ENCODE measurements around the gene FLNC. TPM values are rescaled to one million over a fixed set of nuclear protein-coding genes. Genes with fewer than 3 reads are reported as not detected.

FLNC gene
- total RNA-seq, 1 donor from 2014 or later = 11.7 TPM

GRCh38 chr7:128881458-128882125 lies 51.4 kb downstream of the FLNC start:
- no peak overlapping the region for H3K4me3 ChIP-seq
- TF ChIP-seq CTCF (IDR thresholded peaks at IDR 0.05) = no peak
- intact Hi-C loops (cut with DNase I) = no loop called here
- ATAC-seq (no peak), DNase-seq (peak; percentile 27)
- no peaks in the 10 kb centered on the region for H3K9me3 ChIP-seq
- H3K27me3 ChIP-seq (ENCODE audit: low read depth) = no peaks in the 10 kb centered on the region
- H3K4me1 ChIP-seq = no peaks in the 10 kb centered on the region
- H3K36me3 ChIP-seq = no peaks in the 10 kb centered on the region
- no peak overlapping the region for H3K27ac ChIP-seq

- Histone ChIP-seq H3K9me3 (no peaks in the 10 kb centered on the region), H3K4me1 (no peaks in the 10 kb centered on the region), H3K36me3 (no peaks in the 10 kb centered on the region), H3K27ac (no peak overlapping the region), H3K27me3 (ENCODE audit: low read depth) (no peaks in the 10 kb centered on the region), H3K4me3 (no peak overlapping the region)
- ATAC-seq (no peak), DNase-seq (peak; percentile 5)
- no peak for TF ChIP-seq CTCF (IDR thresholded peaks at IDR 0.05)
- intact Hi-C loops (cut with DNase I) = no loop called here
Measured at GRCh38 chr7:128882134-128882533, 51.9 kb downstream of the FLNC start.

- DNase-seq (peak; percentile 87), ATAC-seq (peak; percentile 69 to 79)
- intact Hi-C loops (cut with DNase I) = no loop called here
- Histone ChIP-seq H3K27ac (no peak overlapping the region), H3K36me3 (no peaks in the 10 kb centered on the region), H3K4me3 (peak overlapping the region; percentile 35), H3K27me3 (ENCODE audit: low read depth) (no peaks in the 10 kb centered on the region), H3K4me1 (no peaks in the 10 kb centered on the region), H3K9me3 (no peaks in the 10 kb centered on the region)
- TF ChIP-seq CTCF (IDR thresholded peaks at IDR 0.05) = peak; percentile 95
Measured at GRCh38 chr7:128883622-128884448, 53.6 kb downstream of the FLNC start.

GRCh38 chr7:128884561-128885369 lies 54.6 kb downstream of the FLNC start:
- intact Hi-C loops (cut with DNase I) = no loop called here

More at GRCh38 chr7:128884561-128885369, 54.6 kb downstream of the FLNC start:
- Histone ChIP-seq H3K4me1 (no peaks in the 10 kb centered on the region), H3K4me3 (no peak overlapping the region), H3K27ac (no peak overlapping the region), H3K9me3 (no peaks in the 10 kb centered on the region), H3K27me3 (ENCODE audit: low read depth) (no peaks in the 10 kb centered on the region), H3K36me3 (no peaks in the 10 kb centered on the region)
- no peak for TF ChIP-seq CTCF (IDR thresholded peaks at IDR 0.05)
- DNase-seq = peak; percentile 39
- ATAC-seq = no peak

All from lower lobe of right lung (tissue), 2 donors.